GM19452 (cell line): ENCODE data around the gene BICC1.

Experiments used
- ATAC-seq: cut with Tn5 transposase; IDR thresholded peaks from one replicate; pipeline ENCODE4 v1.9.1; 2021; ENCODE audit not compliant: unreplicated experiment

The BICC1 gene

DNA sequence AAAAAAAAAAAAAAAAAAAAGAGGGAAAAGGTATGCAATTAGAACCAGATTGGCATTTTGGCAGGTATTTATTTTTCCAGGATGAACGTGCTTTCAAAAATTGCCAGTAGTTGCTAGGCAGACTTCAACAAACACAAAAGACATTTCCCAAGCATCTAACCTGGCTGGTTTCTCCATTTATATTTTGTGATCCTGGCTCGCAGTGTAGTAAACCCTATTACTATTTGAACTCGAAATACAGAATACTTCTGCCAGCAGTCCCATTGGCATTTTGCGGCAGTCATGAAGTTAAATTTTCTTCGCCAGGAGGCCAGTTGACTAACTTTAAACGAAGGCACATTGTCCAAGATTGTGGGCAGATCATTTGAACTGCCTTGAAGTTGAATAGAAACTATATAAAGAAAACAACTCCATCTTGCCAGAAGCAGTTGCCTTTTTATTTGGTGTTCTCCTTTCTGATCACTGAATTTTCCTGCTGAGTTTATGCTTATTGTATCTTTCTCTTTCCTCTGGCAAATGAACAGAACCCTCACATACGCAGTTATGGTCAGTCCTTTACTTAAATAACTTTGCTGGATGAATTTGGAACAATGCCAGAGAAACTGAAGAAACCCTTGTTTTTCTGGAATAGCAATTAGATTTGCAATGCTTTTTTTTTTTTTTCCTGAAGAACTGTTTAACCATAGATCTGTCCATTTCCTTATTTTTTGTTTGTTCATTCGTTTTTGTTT is 132.9 kb downstream of the BICC1 start:
- ATAC-seq, result no peak

DNA sequence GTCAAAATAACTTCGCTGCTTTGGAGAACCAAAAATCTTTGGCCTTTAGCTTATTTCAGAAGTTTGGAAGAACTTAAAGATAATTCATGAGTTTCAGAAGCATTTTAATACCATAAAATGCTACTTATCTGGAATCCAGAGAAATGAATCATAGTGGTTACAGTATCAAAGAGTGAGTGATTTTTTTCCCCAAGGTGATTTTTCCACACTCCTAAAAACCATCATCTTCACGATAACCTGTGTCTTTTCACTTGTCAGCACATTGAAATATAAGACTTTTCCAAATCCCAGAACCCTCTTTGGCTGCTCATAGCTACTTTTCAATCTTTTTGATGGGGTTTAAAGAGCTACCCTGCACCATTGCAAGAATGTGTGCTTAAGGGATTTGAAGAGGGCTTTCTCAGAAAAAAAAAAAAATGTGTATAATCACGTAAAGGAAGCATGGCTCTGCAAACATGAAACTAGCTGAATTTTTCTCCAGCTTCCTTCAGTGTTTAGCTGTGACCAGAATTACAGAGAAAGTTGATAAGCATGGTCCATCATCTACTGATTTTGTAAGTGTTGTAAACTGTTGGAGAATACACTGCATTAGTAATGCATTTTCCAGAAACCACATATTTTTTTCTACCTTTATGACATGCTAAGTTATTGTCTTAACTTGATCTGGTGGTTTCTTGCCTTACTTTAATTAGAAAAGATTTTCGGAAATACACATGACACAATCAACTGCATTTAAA is 134.9 kb downstream of the BICC1 start:
- ATAC-seq, result no peak

DNA sequence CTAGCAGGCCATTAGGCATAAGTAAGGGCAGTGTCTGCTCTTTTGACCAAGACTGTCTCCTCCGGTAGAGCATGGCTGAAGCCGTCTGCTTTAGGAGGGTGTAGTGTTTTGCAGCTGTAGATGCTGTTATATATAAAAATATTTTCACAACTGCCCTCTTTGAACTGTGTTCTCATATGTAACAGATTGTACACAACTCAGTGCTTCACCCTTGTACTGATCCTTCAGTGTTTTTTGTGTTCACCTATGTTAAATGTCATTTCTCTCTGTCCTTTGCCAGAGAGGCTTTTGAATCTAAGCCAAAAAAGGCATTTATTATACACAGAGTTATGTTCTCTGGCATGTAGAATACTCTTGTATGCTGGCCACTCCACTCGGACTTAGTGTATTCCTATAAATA is 135.5 kb downstream of the BICC1 start:
- no peak for ATAC-seq

DNA sequence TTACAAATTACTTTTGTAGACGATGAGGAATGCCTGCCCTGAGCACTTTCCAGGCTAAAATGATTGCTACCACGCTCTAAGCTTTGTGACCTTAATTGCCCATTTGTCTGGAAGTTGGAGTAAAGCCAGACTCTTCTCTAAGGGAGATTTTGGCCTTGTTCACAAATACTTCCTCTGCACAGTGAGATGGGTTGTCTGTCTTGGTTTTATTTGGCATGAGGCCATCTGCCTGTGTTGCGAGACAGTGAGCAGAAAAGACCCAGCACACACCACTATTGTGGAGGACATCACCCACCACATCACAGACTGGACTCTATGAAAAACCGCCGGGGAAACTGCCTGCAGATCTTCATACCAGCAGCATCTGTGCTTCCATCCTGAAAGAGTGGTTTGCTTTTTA is 138.4 kb downstream of the BICC1 start:
- no peak for ATAC-seq

DNA sequence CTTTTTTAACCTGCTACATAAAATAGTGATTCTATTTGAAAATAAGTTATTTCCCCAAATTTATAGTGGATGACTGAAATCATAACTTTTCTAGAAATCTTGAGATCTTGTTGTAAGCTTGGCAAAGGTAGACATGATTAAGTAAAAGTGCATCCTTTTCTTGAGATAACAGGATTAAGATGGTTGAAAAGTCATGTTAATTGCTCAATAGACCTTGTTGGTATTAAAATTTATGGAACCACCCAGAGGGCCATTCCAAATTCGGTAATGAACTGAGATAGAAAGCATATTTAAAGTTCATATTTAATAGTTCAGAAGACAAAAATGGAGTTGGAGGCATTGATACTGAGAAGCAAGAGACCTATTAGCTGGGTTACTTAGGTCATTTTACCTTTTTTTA is 139.1 kb downstream of the BICC1 start:
- ATAC-seq, result no peak

DNA sequence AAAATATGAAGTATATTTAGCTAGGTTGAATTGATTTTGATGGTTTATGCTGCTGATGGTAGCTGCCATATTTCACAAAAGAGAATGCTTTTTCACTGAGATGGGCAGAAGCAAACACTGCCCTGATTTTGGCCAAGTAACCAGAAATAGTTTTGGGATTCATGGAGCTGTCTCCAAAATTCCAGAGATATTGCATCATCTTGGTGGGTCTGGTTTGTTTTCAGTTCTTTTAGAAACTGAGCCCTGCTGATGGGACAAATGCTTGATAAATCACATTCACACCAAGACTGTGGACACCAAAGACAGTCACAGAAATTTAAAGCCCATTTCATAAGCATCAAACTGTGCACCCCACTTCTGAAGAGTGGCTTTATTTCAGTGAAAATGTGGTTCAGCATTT is 140.5 kb downstream of the BICC1 start:
- no peak for ATAC-seq

DNA sequence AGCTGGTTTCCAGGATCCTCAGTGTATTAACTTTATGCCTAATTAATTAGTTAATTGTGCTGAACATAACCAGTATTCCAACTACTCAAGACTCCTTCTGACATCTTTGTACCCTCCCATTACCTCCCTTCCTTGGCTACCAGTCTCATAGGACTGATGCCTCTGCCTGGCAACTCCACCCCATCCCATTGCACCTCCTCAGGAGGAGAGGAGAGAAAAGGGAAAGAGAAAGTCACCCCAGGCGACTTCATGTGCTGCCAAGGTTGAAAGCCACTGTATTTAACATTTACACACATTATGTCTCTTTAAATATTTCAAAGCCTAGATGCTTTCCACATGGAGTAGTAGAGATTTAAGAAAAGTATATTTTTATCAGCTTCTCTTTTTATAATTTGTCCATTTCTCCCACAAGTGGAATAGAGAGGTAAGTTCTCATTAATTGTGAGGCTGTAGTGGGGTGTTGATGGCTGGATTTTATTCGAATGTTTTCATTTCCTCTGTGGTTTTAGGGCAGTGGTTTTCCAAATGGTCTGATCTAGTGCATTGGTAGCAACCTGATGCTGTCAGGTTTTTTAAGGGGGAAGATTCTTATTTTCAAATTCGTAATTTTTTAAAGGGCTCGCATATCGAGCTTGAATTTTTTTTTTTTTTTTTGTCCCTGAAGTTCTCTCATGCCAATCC is 148.0 kb downstream of the BICC1 start:
- ATAC-seq, result no peak

DNA sequence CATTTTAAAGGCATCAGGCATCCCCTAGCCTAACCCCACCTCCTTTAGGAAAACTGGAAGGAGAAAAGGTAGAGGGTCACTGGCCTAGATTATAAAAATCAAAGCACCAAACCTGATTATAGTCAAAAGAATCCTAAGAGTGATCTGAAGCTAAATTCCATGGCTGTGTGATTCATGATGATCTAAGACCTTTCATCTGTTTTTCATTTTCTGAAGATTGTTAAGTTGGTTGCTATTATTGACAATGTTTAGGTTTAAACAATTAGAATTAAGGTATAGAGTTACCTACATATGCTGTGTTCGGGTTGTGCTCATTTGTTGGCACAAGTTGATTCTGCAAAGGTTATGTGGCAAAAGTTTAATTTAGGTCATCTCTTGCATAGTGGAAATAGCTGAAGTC is 148.7 kb downstream of the BICC1 start:
- ATAC-seq, result no peak

DNA sequence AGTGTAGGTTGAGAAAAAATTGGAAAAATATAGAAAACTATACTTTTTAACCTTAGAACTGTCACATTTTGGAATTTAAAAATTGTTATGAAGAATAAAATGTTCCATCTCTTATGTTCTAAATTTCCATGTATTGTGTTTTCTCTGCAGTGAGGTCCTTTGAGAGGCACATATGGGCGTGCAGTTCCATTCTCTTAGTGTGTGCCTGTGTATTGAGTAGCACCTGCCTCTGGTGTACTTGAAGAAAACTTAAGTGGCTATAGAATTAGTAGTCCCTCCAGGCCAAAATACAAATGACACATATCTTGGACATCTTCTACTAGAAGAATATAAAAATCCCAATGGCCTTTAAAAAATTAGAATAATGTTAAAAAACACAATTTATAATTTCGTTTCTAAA is 149.2 kb downstream of the BICC1 start:
- no peak for ATAC-seq

DNA sequence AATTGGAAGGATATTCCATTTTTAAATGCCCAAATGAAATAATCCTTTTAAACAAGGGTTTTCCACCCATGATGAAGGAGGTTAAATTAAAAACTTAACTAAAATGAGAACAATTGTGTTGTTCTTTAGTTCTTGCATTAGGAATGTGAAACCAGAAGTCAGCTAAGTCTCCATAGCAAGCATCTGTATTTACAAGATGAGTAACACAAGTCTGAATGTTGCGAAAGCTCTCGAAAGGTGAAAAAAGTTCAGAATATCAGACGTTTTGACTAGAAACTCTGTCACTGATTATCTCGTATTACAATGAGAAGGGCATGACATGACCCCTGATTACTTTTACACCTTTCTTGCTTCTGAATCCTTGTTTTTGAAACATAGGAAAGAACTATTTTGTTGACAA is 149.6 kb downstream of the BICC1 start:
- ATAC-seq, result no peak

DNA sequence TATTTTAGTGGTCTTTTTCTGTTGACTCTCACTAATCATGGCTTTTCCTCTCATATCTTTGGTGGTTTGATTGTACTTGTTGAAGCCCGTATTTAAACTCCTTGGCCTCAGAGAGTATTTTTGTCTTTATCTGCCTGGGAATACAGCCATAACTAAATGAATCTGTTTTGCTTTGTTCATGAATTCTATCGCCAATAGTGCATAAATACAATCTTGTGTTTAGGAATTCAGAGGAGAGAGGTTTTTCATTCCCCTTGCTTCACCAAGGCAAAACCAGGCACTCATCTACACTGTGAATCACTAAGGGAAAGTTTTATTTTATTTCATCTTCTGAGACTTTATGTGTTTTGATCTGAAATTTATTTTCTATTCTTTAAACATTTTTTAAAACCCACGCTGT is 152.7 kb downstream of the BICC1 start:
- ATAC-seq, result no peak

DNA sequence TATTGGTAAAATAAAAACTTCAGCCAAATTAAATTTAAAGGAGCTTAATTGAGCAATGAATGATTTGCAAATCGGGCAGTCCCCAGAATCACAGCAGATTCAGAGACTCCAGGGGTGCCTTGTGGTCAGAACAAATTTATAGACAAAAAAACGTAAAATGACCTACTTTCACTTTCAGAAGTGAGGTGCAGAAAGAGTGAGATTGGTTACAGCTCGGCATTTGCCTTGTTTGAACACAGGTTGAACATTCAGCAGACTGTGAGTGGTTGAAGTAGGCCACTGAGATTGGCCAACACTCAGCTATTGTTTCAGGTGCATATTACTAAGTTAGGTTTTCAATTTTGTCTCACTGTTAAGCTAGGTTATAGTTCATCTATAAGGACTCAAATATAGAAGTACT is 153.4 kb downstream of the BICC1 start:
- ATAC-seq, result no peak

DNA sequence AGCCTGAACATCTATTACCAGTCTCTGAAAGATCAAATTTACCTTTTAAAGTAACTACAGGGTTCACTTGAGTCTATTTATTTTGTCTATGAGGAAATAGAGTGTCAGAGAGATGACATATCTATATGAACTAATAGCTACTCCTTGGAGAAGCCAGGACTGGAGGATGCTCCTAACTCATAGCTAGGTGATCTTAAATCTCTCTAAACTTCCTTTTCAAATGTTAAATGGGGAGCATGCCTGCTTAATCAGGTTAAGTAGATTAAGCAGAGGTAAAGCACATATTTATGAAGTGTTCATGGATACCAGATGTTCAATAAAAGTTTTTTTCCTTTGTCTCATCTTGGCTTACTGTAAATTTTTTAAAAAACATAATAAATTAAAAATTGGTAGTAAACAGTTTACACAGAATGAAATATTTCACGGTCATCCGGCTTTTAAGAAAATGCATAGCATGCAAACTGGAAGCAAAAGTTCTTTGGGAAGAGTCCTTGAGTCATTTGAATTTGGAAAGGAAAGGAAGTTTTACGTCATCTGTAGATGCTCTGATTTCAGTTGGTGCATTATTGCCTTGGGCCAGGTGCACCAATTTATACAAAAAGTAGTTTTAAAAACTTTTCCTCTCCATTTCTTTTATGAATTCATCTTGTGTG is 155.1 kb downstream of the BICC1 start:
- no peak for ATAC-seq

DNA sequence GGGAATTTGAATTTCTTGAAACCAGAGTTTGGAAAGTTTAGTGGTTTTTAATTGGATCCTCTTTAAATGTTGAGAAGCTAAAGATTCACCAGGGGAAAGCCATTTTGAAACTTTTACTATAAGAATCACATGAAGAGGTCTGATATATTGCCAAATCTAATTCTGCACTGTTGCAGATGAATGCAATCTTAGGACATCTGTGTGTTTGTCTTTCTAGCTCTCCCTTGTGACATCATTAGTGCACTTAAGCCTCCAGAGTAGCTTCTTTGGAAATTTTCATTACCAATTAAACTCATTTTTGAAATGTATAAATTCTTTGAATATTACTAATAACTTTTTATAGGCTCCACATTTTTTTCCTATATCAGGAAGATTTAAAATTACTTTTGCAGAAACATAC is 160.2 kb downstream of the BICC1 start:
- ATAC-seq, result no peak

DNA sequence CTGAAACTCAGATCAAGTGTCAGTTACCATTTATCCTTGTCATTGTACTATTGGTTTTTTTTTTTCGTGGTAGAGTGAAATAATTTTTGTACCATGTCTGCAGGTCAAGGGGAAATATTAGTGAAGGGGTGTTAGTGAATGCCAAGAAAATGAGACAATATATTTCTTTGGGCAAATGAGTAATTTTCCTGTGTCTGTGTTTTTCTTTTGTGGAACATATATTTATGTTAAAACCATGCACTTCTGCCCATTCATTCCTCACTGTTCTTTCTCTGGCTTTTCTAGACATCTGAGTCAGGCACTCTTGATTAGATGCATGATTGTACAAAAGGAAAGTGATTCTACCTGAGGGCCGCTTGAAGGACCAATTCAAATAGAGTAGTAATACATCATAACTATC is 161.6 kb downstream of the BICC1 start:
- ATAC-seq, result no peak

DNA sequence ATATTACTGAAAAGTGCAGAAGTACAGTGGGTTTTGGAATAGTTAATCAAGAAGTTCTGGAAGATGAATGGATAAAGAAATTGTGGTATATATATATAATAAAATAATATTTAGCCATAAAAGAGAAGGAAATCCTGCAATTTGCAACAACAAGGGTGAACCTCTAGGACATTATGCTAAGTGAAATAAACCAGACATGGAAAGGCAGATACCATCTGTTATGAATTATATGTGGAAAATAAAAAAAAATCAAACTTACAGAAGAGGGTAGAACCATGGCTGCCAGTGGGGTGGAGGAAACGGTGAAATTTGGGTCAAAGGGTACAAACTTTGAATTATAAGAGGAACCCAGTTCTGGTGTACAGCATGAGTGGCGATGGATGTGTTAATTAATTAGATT is 162.6 kb downstream of the BICC1 start:
- no peak for ATAC-seq

DNA sequence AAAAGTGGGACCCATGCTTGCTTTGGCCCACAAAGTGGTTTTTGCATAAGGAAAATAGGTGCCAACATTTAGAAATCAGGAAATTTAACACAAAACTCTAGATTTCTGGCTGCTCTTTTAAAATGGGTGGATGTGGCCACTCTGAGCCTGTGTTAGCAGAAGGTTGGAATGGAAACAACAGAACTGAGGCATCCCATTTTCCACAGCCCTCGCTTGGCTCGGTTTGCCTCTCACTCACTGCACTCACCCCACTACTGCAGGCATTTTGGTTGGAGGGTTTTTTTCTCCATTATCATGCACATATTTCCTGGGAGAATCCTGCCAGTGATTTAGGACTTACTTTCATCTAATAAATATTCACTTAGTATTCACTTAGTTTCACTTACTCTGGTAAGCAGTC is 178.9 kb downstream of the BICC1 start:
- ATAC-seq, result no peak

DNA sequence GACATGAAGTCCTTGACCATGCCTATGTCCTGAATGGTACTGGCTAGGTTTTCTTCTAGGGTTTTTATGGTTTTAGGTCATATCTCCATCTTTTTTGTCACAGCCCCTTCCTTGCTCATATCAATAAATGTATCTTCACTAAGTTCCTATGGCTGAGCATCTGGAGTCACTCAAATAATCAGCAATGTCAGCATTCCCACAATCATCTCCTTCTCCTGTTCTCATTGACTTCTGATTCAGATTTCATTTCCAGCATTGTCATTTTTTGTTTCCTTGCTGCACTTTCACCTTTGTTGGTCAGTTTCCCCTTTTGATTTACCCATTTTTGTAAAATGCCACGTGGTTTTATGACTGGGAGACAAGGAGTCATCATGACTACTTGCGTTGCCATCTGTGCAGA is 181.2 kb downstream of the BICC1 start:
- ATAC-seq, result no peak

DNA sequence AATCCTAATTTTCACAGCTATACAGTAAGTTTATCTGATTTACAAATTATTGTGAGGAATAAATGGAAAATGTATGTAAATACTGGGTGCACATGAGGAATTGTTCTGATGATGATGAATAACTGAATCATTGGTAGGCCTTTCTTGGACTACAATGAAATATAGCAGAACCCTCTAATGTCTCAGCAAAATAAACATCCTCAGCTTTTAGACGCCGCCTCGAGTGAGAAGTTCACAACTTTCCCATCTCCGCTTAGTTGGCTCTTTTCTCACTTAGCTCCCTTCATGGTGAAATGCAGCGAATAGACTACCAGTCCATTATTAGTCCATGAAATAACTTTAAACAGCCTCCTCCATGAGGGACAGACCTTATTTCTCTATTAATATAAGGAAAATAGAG is 182.3 kb downstream of the BICC1 start:
- ATAC-seq, result no peak

DNA sequence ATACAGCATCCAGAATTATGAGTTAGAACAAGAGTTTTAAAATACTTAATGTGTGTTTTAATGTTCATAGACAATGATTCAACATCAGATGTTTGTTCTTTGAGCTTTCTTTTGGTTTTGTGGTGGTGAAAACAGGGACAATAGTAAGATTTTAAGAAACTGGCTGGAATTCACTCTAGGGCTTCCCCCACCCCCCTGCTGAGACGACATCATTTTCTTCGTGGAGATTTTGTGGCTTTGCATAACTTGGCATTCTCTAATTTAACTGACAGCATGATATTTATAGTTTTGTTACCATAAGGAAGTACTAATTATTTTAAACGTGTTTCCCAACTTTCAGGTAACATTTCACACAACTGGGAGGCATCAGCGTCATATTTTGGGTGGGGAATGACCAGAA is 184.1 kb downstream of the BICC1 start:
- ATAC-seq, result no peak

DNA sequence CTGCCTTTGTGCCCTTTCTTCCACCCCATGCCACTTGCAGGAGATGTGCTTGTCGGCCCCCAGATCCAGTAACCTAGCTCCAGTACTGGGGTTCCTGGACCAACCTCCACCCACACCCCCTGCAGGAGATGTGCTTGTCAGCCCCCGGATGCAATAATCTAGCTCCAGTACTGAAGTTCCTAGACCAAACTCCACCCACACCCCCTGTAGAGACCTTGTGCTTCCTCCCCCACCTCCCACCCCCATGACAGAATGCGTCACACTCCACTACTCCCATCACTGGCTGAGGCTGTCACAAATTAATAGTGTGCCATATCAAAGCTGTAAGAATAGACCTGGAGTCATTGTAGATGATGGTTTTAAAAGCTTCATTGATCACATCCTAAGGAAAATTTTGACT is 185.0 kb downstream of the BICC1 start:
- ATAC-seq, result no peak
